ENCODE data around the gene CAPRIN1. TPM values are rescaled to one million over a fixed set of nuclear protein-coding genes. Genes with fewer than 3 reads are reported as not detected.
A peak's percentile ranks its signal among the peaks of the same experiment; 100 is the strongest.
"Not testable (repeated sequence)": the region's sequence is repeated elsewhere in the genome, so short reads cannot be mapped to it uniquely, and the experiment has no call there.

Gene CAPRIN1
- total and polyA plus RNA-seq, 2 experiments from 2014 or later, result 119 to 365 TPM

DNA sequence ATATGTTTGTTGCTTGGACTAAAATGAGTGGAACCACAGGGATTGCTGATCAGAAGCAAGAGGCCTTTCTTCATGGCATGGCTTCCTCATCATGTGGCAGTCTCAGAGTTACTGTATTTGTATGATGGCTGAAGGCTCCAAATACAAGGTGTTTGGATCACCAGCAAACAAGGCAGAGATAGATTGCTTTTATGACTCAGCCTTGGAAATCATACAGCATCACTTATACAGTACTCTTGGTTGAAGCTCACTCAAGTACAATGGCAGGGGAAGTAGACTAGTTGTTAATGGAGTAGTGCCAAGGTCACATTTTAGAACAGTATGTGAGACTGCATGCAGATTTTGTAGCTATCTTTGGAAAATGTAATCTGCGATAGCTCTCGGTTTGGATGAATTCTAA is 16.6 kb downstream of the CAPRIN1 start:
- Mint-ChIP-seq H3K36me3 (ENCODE audit: low read depth) (peaks cover 67% of the 10 kb centered on the region), H3K4me1 (peaks cover 11% of the 10 kb centered on the region; the same call in 2 of the 3 replicates), H3K27ac (no peak overlapping the region), H3K9me3 (no peaks in the 10 kb centered on the region), H3K27me3 (ENCODE audit: insufficient read depth, low read depth, poor library complexity) (no peaks in the 10 kb centered on the region), H3K4me3 (no peak overlapping the region)
- no peak overlapping the region for H3K4me3 ChIP-seq
- H3K9me2 ChIP-seq (ENCODE audit: insufficient read depth), result no peaks in the 10 kb centered on the region
- TF ChIP-seq, protein P1, sequence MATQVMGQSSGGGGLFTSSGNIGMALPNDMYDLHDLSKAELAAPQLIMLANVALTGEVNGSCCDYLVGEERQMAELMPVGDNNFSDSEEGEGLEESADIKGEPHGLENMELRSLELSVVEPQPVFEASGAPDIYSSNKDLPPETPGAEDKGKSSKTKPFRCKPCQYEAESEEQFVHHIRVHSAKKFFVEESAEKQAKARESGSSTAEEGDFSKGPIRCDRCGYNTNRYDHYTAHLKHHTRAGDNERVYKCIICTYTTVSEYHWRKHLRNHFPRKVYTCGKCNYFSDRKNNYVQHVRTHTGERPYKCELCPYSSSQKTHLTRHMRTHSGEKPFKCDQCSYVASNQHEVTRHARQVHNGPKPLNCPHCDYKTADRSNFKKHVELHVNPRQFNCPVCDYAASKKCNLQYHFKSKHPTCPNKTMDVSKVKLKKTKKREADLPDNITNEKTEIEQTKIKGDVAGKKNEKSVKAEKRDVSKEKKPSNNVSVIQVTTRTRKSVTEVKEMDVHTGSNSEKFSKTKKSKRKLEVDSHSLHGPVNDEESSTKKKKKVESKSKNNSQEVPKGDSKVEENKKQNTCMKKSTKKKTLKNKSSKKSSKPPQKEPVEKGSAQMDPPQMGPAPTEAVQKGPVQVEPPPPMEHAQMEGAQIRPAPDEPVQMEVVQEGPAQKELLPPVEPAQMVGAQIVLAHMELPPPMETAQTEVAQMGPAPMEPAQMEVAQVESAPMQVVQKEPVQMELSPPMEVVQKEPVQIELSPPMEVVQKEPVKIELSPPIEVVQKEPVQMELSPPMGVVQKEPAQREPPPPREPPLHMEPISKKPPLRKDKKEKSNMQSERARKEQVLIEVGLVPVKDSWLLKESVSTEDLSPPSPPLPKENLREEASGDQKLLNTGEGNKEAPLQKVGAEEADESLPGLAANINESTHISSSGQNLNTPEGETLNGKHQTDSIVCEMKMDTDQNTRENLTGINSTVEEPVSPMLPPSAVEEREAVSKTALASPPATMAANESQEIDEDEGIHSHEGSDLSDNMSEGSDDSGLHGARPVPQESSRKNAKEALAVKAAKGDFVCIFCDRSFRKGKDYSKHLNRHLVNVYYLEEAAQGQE (IDR thresholded peaks at IDR 0.05; ENCODE audit: unreplicated experiment), result no peak
- TF ChIP-seq STAT1 (IDR thresholded peaks at IDR 0.05; ENCODE audit: unreplicated experiment), result no peak
- TF ChIP-seq, protein P2, sequence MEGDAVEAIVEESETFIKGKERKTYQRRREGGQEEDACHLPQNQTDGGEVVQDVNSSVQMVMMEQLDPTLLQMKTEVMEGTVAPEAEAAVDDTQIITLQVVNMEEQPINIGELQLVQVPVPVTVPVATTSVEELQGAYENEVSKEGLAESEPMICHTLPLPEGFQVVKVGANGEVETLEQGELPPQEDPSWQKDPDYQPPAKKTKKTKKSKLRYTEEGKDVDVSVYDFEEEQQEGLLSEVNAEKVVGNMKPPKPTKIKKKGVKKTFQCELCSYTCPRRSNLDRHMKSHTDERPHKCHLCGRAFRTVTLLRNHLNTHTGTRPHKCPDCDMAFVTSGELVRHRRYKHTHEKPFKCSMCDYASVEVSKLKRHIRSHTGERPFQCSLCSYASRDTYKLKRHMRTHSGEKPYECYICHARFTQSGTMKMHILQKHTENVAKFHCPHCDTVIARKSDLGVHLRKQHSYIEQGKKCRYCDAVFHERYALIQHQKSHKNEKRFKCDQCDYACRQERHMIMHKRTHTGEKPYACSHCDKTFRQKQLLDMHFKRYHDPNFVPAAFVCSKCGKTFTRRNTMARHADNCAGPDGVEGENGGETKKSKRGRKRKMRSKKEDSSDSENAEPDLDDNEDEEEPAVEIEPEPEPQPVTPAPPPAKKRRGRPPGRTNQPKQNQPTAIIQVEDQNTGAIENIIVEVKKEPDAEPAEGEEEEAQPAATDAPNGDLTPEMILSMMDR (conservative IDR thresholded peaks at IDR 0.05; ENCODE audit: low read depth in 2 of 2), result no peak
- no peak overlapping the region for H2AFZ ChIP-seq
- peaks cover 18% of the 10 kb centered on the region for H3K36me3 ChIP-seq (ENCODE audit: insufficient read depth)
- no peaks in the 10 kb centered on the region for H3K27me3 ChIP-seq (ENCODE audit: insufficient read depth)
- no peaks in the 10 kb centered on the region for H3K4me1 ChIP-seq (ENCODE audit: insufficient read depth)
- H3F3A ChIP-seq (replicated peaks; ENCODE audit: low read depth), result peaks cover 4% of the 10 kb centered on the region; the same call in 1 of the 2 replicates
- peaks cover 92% of the 10 kb centered on the region for H4K20me1 ChIP-seq (replicated peaks; ENCODE audit: insufficient read depth)
- peaks cover 100% of the 10 kb centered on the region for H3K79me2 ChIP-seq (replicated peaks; ENCODE audit: insufficient read depth)
- H3K27ac ChIP-seq (ENCODE audit: low read depth), result no peak overlapping the region
- DNase-seq (ENCODE audit: low spot score), result no peak
- ATAC-seq, result no peak
- no peak overlapping the region for H3K4me2 ChIP-seq

DNA sequence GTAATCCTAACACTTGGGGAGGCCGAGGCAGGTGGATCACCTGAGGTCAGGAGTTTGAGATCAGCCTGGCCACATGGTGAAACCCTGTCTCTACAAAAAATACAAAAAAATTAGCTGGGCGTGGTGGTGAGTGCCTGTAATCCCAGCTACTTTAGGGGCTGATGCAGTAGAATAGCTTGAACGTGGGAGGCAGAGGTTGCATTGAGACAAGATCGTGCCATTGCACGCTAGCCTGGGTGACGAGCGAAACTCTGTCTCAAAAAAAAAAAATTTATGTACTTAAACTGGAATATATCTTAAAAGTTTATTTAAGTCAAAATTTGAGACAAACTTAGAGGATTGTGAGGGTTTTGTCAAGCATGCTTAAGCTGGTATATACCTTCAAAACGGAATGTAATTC is 19.8 kb downstream of the CAPRIN1 start:
- Histone ChIP-seq H3K79me2 (replicated peaks; ENCODE audit: insufficient read depth) (peaks cover 98% of the 10 kb centered on the region), H3K36me3 (ENCODE audit: insufficient read depth) (peaks cover 50% of the 10 kb centered on the region), H3K27ac (ENCODE audit: low read depth) (0 out of 2 replicates have a peak overlapping the region, but pooled peaks have one; percentile 2), H4K20me1 (replicated peaks; ENCODE audit: insufficient read depth) (peaks cover 80% of the 10 kb centered on the region)
- not testable (repeated sequence) for H3K4me1 Mint-ChIP-seq; H3K4me2 ChIP-seq; DNase-seq (ENCODE audit: low spot score); H3K9me3 Mint-ChIP-seq; H3K4me3 Mint-ChIP-seq; H3K9me2 ChIP-seq (ENCODE audit: insufficient read depth); H3F3A ChIP-seq (replicated peaks; ENCODE audit: low read depth); H3K27me3 ChIP-seq (ENCODE audit: insufficient read depth); H3K4me1 ChIP-seq (ENCODE audit: insufficient read depth); H2AFZ ChIP-seq; H3K4me3 ChIP-seq; H3K27ac Mint-ChIP-seq; ATAC-seq; H3K27me3 Mint-ChIP-seq (ENCODE audit: insufficient read depth, low read depth, poor library complexity)
- H3K36me3 Mint-ChIP-seq (ENCODE audit: low read depth), result peaks cover 68% of the 10 kb centered on the region

DNA sequence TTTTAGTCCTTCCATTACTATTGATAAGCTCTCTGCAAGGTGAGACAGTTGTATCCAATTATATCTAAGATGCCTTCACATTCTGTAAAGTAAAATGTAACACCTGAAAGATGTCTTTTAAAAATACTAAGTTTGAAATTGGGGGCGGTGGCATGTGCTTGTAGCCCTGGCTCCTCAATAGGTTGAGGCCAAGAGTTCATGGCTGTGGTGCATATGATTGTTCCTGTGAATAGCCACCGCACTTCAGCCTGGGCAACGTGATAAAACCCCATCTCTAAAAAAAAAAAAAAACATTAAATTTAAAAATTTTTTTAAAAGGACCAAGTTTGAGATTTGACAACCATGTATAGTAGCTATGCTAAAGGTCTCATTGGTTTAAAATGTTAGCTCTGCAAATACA is 20.5 kb downstream of the CAPRIN1 start:
- Histone ChIP-seq H3F3A (replicated peaks; ENCODE audit: low read depth) (peaks cover 7% of the 10 kb centered on the region; the same call in 1 of the 2 replicates), H3K4me3 (no peak overlapping the region), H3K36me3 (ENCODE audit: insufficient read depth) (peaks cover 57% of the 10 kb centered on the region), H3K79me2 (replicated peaks; ENCODE audit: insufficient read depth) (peaks cover 98% of the 10 kb centered on the region), H3K27ac (ENCODE audit: low read depth) (no peak overlapping the region), H3K4me2 (no peak overlapping the region), H2AFZ (no peak overlapping the region), H3K4me1 (ENCODE audit: insufficient read depth) (no peaks in the 10 kb centered on the region), H4K20me1 (replicated peaks; ENCODE audit: insufficient read depth) (peaks cover 75% of the 10 kb centered on the region), H3K9me2 (ENCODE audit: insufficient read depth) (no peaks in the 10 kb centered on the region), H3K27me3 (ENCODE audit: insufficient read depth) (no peaks in the 10 kb centered on the region)
- H3K4me1 Mint-ChIP-seq, result peaks cover 9% of the 10 kb centered on the region; the same call in 2 of the 3 replicates
- no peak overlapping the region for H3K4me3 Mint-ChIP-seq
- DNase-seq (ENCODE audit: low spot score), result no peak
- H3K27me3 Mint-ChIP-seq (ENCODE audit: insufficient read depth, low read depth, poor library complexity), result no peaks in the 10 kb centered on the region
- no peak for ATAC-seq
- no peaks in the 10 kb centered on the region for H3K9me3 Mint-ChIP-seq
- H3K27ac Mint-ChIP-seq, result no peak overlapping the region
- peaks cover 72% of the 10 kb centered on the region for H3K36me3 Mint-ChIP-seq (ENCODE audit: low read depth)
- no peak for TF ChIP-seq EZH2 (IDR thresholded peaks at IDR 0.05; ENCODE audit: low read depth, unreplicated experiment)
- TF ChIP-seq EZH2phosphoT487 (IDR thresholded peaks at IDR 0.05; ENCODE audit: unreplicated experiment), result no peak
- TF ChIP-seq, protein P1 (IDR thresholded peaks at IDR 0.05; ENCODE audit: unreplicated experiment), result no peak
- TF ChIP-seq ZNF331 (CRISPR knock-in tag; IDR thresholded peaks at IDR 0.05; ENCODE audit: low read depth), result no peak
- TF ChIP-seq ETS1 (IDR thresholded peaks at IDR 0.05), result no peak
- TF ChIP-seq POLR2AphosphoS5 (IDR thresholded peaks at IDR 0.05; ENCODE audit: low read depth), result no peak
- no peak for TF ChIP-seq NANOG (IDR thresholded peaks at IDR 0.05; ENCODE audit: borderline replicate concordance)
- TF ChIP-seq CREB1 (CRISPR knock-in tag; IDR thresholded peaks at IDR 0.05; ENCODE audit: low read depth), result no peak

All from GM23338 (cell line).